K562 (cell line): ENCODE results near the gene SYS1.

ENCODE experiments used
- CBX3 ChIP-seq, 2 experiments: IDR thresholded peaks; 1 replicate in 1 of 2; 2 replicates in 1 of 2; pipeline ENCODE4 v1.6.1; 2012; ENCODE audit warnings: inconsistent platforms in 2 of 2, low read length in 2 of 2, borderline replicate concordance in 1 of 2, control low read depth in 1 of 2
- CREB1 ChIP-seq, 2 experiments: sonication (generic) in 1 of 2; formaldehyde crosslinking in 1 of 2; IDR thresholded peaks; 2 replicates each; pipeline versions ENCODE4 v1.6.1 to v1.8.0; 2012 to 2022; ENCODE audit warnings: inconsistent platforms in 1 of 2, mild to moderate bottlenecking in 1 of 2, missing genetic modification reagents in 1 of 2, moderate library complexity in 1 of 2
- CTBP1 ChIP-seq: fragments of 450-650 bp; IDR thresholded peaks from 2 replicates; pipeline ENCODE4 v1.6.1; 2016; ENCODE audit warnings: borderline replicate concordance
- ELK1 ChIP-seq: sonication (generic); formaldehyde crosslinking; IDR thresholded peaks from 2 replicates; pipeline ENCODE4 v1.8.1; 2022; ENCODE audit warnings: missing genetic modification reagents
- FOXM1 ChIP-seq, 2 experiments: fragments of 450-650 bp in 1 of 2; sonication (generic) in 1 of 2; formaldehyde crosslinking in 1 of 2; IDR thresholded peaks; 2 replicates each; pipeline versions ENCODE4 v1.6.1 to v1.9.0; 2017 to 2022; ENCODE audit warnings: low read depth in 2 of 2, mild to moderate bottlenecking in 2 of 2, missing genetic modification reagents in 1 of 2, moderate library complexity in 1 of 2
- MAFK ChIP-seq: IDR thresholded peaks from 2 replicates; pipeline ENCODE4 v1.6.1; 2011; ENCODE audit warnings: low read length, improper control_type of control experiment
- NRF1 ChIP-seq, 2 experiments: fragments of 450-650 bp; IDR thresholded peaks in 1 of 2; conservative IDR thresholded peaks in 1 of 2; 2 replicates each; pipeline ENCODE4 v1.6.1; 2014; ENCODE audit warnings: mild to moderate bottlenecking in 2 of 2
- PATZ1 ChIP-seq: fragments of 250-450 bp; sonication (Bioruptor Pico); IDR thresholded peaks from 2 replicates; pipeline ENCODE4 v1.5.0; 2020; ENCODE audit warnings: mild to moderate bottlenecking, borderline replicate concordance
- POLR2A ChIP-seq: fragments of 450-650 bp; conservative IDR thresholded peaks from 2 replicates; pipeline ENCODE4 v1.6.1; 2016
- RBFOX2 ChIP-seq: fragments of 200-400 bp; formaldehyde crosslinking; IDR thresholded peaks from 2 replicates; pipeline ENCODE4 v1.6.1; 2017; ENCODE audit warnings: low read depth, mild to moderate bottlenecking, low read length, moderate library complexity
- SP1 ChIP-seq: sonication (generic); formaldehyde crosslinking; IDR thresholded peaks from 2 replicates; pipeline ENCODE4 v1.8.1; 2022; ENCODE audit warnings: mild to moderate bottlenecking, missing genetic modification reagents
- U2AF2 ChIP-seq: fragments of 200-400 bp; formaldehyde crosslinking; optimal IDR thresholded peaks from 2 replicates; pipeline ENCODE3; 2017; ENCODE audit warnings: low read depth, mild to moderate bottlenecking, low read length
- ZEB2 ChIP-seq: fragments of 450-650 bp; IDR thresholded peaks from 2 replicates; pipeline ENCODE4 v1.6.1; 2016
- TF ChIP-seq, protein P1 (sequence below): sonication (generic); formaldehyde crosslinking; IDR thresholded peaks from 2 replicates; pipeline ENCODE4 v1.8.1; 2023; ENCODE audit warnings: mild to moderate bottlenecking, missing genetic modification reagents

DNA sequence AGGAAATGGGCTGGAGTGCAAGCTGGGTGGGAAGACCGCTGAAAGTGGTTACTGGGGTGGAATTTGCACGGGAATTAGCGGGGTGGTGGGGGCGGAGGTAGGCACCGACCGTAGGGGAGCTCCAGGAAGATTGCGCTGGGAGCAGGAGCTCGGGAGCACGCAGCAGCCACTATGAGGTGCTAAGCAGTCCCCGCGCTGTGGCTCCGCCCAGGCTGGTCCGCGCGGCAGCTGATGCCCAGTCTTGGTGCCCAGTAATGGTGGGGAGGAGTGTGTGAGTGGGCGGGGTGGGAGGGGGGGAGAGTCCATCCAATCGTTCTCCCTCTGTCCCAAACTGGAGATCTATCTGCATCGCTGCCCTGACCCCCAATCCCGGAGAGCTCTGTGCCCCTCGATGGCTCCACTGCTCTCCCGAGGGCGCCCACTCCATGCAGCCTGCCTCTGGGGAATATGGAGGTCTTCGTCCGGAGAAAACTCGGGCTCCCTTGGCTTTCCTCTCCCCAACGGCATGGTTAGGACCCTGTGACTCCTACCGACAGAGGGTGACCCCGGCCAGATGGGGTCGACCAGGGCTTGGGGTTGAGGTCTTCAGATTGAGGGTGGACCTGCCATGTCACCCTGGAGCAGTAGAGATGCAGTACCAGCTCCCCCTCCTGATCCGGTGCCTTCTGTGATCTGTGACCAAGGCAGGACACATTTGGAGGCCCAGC is 9.8 kb downstream of the SYS1 start:
- TF ChIP-seq MAFK (no peak), ELK1 (CRISPR knock-in tag) (no peak), CTBP1 (no peak), POLR2A (no peak), PATZ1 (no peak), SP1 (no peak), U2AF2 (no peak), CREB1 (IDR thresholded peaks at IDR 0.05) (no peak), CREB1 (CRISPR knock-in tag; IDR thresholded peaks at IDR 0.05) (no peak), RBFOX2 (no peak), NRF1 (conservative IDR thresholded peaks at IDR 0.05 in 1 of 2, IDR thresholded peaks at IDR 0.05 in 1 of 2) (no peak), ZEB2 (no peak), FOXM1 (IDR thresholded peaks at IDR 0.05; ENCODE audit: low read depth) (no peak), FOXM1 (CRISPR knock-in tag; IDR thresholded peaks at IDR 0.05; ENCODE audit: low read depth) (no peak), CBX3 (IDR thresholded peaks at IDR 0.05; ENCODE audit: borderline replicate concordance in 1 of 2, low read length in 2 of 2) (no peak)
- TF ChIP-seq, protein P1, sequence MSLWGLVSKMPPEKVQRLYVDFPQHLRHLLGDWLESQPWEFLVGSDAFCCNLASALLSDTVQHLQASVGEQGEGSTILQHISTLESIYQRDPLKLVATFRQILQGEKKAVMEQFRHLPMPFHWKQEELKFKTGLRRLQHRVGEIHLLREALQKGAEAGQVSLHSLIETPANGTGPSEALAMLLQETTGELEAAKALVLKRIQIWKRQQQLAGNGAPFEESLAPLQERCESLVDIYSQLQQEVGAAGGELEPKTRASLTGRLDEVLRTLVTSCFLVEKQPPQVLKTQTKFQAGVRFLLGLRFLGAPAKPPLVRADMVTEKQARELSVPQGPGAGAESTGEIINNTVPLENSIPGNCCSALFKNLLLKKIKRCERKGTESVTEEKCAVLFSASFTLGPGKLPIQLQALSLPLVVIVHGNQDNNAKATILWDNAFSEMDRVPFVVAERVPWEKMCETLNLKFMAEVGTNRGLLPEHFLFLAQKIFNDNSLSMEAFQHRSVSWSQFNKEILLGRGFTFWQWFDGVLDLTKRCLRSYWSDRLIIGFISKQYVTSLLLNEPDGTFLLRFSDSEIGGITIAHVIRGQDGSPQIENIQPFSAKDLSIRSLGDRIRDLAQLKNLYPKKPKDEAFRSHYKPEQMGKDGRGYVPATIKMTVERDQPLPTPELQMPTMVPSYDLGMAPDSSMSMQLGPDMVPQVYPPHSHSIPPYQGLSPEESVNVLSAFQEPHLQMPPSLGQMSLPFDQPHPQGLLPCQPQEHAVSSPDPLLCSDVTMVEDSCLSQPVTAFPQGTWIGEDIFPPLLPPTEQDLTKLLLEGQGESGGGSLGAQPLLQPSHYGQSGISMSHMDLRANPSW (CRISPR knock-in tag) = no peak
